Measurements from ENCODE around the gene DPP3.

DNA sequence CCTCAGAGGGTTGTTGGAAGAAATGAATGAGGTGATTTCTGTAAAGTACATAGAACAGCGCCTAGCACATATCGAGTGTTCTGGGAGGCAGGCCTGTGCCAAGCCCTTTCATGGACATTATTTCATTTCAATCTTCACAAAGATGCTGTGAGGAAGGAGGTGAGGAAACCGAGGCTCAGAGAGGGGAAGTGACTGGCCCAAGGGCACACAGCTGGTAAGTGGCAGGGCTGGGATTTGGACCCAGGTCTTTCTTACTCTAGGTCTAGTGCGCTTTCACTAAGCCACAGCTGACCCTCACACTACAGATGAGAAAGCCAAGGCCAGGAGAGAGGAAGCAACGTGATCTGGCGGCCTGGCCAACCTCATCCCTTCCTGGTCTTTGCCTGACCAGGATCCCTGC, 11.5 kb upstream of the DPP3 start:
- TF ChIP-seq, protein P1, sequence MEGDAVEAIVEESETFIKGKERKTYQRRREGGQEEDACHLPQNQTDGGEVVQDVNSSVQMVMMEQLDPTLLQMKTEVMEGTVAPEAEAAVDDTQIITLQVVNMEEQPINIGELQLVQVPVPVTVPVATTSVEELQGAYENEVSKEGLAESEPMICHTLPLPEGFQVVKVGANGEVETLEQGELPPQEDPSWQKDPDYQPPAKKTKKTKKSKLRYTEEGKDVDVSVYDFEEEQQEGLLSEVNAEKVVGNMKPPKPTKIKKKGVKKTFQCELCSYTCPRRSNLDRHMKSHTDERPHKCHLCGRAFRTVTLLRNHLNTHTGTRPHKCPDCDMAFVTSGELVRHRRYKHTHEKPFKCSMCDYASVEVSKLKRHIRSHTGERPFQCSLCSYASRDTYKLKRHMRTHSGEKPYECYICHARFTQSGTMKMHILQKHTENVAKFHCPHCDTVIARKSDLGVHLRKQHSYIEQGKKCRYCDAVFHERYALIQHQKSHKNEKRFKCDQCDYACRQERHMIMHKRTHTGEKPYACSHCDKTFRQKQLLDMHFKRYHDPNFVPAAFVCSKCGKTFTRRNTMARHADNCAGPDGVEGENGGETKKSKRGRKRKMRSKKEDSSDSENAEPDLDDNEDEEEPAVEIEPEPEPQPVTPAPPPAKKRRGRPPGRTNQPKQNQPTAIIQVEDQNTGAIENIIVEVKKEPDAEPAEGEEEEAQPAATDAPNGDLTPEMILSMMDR (conservative IDR thresholded peaks at IDR 0.05; ENCODE audit: low read depth, low read length) = no peak
- TF ChIP-seq BHLHE40 (IDR thresholded peaks at IDR 0.05; ENCODE audit: low read depth, low read length) (no peak), POLR2A (IDR thresholded peaks at IDR 0.05; ENCODE audit: low read depth, low read length) (no peak), CEBPB (IDR thresholded peaks at IDR 0.05; ENCODE audit: low read depth, low read length) (no peak), SMC3 (IDR thresholded peaks at IDR 0.05; ENCODE audit: low read depth, low read length) (no peak), CHD1 (IDR thresholded peaks at IDR 0.05; ENCODE audit: low read depth, low read length) (no peak)
- TF ChIP-seq, protein P2, sequence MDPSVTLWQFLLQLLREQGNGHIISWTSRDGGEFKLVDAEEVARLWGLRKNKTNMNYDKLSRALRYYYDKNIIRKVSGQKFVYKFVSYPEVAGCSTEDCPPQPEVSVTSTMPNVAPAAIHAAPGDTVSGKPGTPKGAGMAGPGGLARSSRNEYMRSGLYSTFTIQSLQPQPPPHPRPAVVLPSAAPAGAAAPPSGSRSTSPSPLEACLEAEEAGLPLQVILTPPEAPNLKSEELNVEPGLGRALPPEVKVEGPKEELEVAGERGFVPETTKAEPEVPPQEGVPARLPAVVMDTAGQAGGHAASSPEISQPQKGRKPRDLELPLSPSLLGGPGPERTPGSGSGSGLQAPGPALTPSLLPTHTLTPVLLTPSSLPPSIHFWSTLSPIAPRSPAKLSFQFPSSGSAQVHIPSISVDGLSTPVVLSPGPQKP (IDR thresholded peaks at IDR 0.05; ENCODE audit: borderline replicate concordance, low read depth, low read length) = no peak

Measured in IMR-90 (cell line).